Inflammatory macrophage treated with lipopolysaccharide for 4 hours (primary cell): ENCODE measurements around the gene LIN52.

ENCODE experiments used
- DNase-seq: peaks from one replicate; pipeline ENCODE4 v3.0.0-alpha.2; 2020

Gene LIN52

GRCh38 chr14:74195623-74196022 lies 110.9 kb downstream of the LIN52 start:
- no peak for DNase-seq

- no peak for DNase-seq
Observed at GRCh38 chr14:74198441-74199234, 113.9 kb downstream of the LIN52 start.

GRCh38 chr14:74202113-74202512 lies 117.4 kb downstream of the LIN52 start:
- no peak for DNase-seq

- DNase-seq = no peak
Observed at GRCh38 chr14:74203639-74204038, 118.9 kb downstream of the LIN52 start.

- no peak for DNase-seq
Observed at GRCh38 chr14:74204491-74204890, 119.7 kb downstream of the LIN52 start.

GRCh38 chr14:74205882-74206281 lies 121.1 kb downstream of the LIN52 start:
- no peak for DNase-seq

- DNase-seq = no peak
Observed at GRCh38 chr14:74207943-74208342, 123.2 kb downstream of the LIN52 start.

GRCh38 chr14:74208642-74209041 lies 123.9 kb downstream of the LIN52 start:
- no peak for DNase-seq

- no peak for DNase-seq
Observed at GRCh38 chr14:74211945-74212580, 127.3 kb downstream of the LIN52 start.

- no peak for DNase-seq
Observed at GRCh38 chr14:74213907-74214803, 129.4 kb downstream of the LIN52 start.

- DNase-seq = no peak
Observed at GRCh38 chr14:74216671-74217070, 131.9 kb downstream of the LIN52 start.

- DNase-seq = peak; percentile 62
Observed at GRCh38 chr14:74217672-74218448, 133.1 kb downstream of the LIN52 start.

GRCh38 chr14:74218462-74218861 lies 133.7 kb downstream of the LIN52 start:
- no peak for DNase-seq

GRCh38 chr14:74219277-74220205 lies 134.8 kb downstream of the LIN52 start:
- no peak for DNase-seq

- no peak for DNase-seq
Observed at GRCh38 chr14:74220991-74221390, 136.2 kb downstream of the LIN52 start.

- no peak for DNase-seq
Observed at GRCh38 chr14:74221741-74222140, 137.0 kb downstream of the LIN52 start.

GRCh38 chr14:74223016-74223415 lies 138.3 kb downstream of the LIN52 start:
- DNase-seq = no peak

- no peak for DNase-seq
Observed at GRCh38 chr14:74231784-74232183, 147.0 kb downstream of the LIN52 start.

- no peak for DNase-seq
Observed at GRCh38 chr14:74235017-74235416, 150.3 kb downstream of the LIN52 start.

- DNase-seq = no peak
Observed at GRCh38 chr14:74237441-74237840, 152.7 kb downstream of the LIN52 start.
